LNCAP (cell line): ENCODE data around the gene SYNJ2.

Experiments used
- CTCF ChIP-seq: fragments of 450-650 bp; IDR thresholded peaks from 2 replicates; pipeline ENCODE4 v1.5.1; 2017; ENCODE audit warnings: mild to moderate bottlenecking

The SYNJ2 gene

GRCh38 chr6:157962601-157963302 is 18.9 kb upstream of the SYNJ2 start:
- no peak for TF ChIP-seq CTCF

DNA sequence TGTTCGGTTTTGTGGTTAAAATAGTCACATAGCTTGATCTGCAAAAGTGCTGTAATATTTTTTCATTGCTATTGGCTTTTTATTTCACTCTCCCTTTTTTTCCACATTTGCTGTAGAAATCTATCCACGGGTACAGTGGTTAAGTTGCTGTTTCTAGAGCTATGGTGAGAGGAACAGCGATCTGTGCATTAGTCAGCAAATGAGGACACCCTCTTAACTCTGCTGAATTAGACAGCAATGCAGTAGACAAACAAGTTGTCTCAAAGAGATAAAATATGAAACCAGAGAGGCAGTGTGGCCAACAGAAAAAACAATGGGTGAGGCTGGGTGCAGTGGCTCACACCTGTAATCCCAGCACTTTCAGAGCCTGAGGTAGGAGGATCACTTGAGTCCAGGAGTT is 17.6 kb upstream of the SYNJ2 start:
- no peak for TF ChIP-seq CTCF

DNA sequence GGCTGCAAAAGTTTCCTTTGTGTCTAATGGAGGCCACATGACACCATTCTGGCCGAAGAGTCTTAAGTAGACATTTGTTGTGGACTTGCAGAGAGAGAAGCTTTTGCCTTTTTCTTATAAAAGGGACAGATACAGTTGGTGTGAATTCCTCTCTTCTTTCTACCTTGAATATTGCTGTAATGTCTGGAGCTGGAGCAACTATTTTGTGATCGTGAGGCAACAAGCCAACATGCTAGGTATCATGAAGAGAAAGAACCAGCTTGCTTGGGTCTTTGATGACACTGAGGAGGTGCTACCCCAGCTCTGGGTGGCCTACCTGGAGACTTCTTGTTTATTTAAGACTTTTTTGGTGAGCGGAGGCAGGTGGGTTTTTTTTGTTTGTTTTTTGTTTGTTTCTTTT is 16.3 kb upstream of the SYNJ2 start:
- no peak for TF ChIP-seq CTCF

DNA sequence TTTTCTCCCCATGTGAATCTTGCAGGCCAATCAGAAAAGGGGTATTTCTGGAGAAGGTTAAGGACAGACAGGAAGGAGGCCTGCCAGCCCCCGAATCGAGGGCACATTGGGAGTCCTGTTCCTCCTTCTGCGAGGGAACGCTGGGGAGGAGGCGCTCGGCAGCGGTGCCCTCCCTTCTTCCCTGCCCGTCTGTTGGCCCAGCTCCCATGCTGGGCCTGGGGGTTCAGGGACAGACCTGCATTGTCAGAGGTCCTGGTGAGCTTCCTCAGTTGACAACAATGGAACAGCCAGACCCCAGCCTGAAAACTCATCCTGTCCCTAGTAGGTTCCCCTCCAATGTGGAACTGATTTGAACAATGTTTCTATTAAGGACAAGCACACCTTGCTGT is 15.1 kb upstream of the SYNJ2 start:
- TF ChIP-seq CTCF: no peak

DNA sequence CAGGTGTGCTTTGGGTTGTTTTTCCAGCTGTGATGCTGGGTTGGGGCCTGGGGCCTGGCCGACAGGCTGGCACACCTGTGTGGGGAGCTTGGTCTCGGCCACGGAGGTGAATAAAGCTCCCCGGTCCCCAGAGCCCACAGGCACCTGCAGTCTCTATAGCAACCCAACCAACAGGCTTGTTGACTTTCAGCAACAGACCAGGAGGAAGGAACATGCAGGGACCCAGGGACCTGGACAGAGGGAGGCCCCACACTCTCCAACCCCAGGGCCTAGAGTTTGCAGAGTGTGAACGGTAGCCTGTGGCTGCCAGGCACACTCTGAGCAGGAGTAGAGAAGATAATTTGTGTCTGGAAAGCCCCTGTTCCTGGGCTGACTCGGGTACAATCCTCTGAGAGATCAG is 14.6 kb upstream of the SYNJ2 start:
- no peak for TF ChIP-seq CTCF

GRCh38 chr6:157967486-157967885 is 14.2 kb upstream of the SYNJ2 start:
- no peak for TF ChIP-seq CTCF

GRCh38 chr6:157974341-157974894 is 7.2 kb upstream of the SYNJ2 start:
- TF ChIP-seq CTCF: no peak

- no peak for TF ChIP-seq CTCF
These were observed 6.7 kb upstream of the SYNJ2 start for GRCh38 chr6:157974967-157975366.
